ENCODE results near the gene RNU4-1.

DNA sequence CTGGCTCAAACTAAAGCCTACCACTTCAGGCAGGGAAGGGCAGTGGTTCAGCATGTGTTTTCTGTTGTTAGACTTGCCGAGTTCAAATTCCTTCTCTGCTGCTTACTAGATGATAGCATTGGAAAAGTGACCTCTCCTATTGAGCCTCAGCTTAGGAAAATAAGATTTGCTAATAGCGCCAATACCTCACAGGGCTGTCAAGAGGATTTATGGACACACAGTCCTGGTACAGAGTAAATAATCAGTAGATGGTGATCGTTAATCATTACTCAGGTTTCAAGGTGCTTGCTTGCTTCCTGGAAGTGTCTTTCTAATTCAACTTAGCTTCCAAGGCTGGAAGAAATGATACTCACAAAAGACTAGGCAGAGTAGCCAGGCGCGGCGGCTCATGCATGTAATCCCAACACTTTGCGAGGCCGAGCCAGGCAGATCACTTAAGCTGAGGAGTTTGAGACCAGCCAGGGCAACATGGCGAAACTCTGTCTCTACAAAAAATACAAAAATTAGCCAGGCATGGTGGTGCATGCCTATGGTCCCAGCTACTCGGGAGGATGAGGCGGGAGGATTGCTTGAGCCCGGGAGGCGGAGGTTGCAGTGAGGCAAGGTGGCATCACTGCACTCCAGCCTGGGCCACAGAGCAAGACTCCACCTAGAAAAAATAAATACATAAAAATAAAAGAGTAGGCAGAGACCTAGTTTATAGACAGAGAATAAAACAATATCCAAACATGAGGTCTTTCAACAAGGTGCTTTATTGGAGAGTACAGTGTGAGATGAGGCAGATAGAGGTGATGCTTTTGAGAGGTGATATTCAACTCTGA lies 28.6 kb upstream of the RNU4-1 start:
- TF ChIP-seq SIX5 (IDR thresholded peaks at IDR 0.05; ENCODE audit: low read depth, low read length, severe bottlenecking) (no peak), NFIC (IDR thresholded peaks at IDR 0.05; ENCODE audit: low read depth, low read length) (no peak), CHD1 (IDR thresholded peaks at IDR 0.05; ENCODE audit: low read depth, low read length) (no peak), GABPA (IDR thresholded peaks at IDR 0.05; ENCODE audit: low read depth) (no peak), CREB1 (IDR thresholded peaks at IDR 0.05; ENCODE audit: low read depth) (no peak), CEBPB (IDR thresholded peaks at IDR 0.05; ENCODE audit: borderline replicate concordance in 1 of 2, low read depth in 2 of 2, low read length in 2 of 2) (no peak), PML (IDR thresholded peaks at IDR 0.05; ENCODE audit: low read length) (no peak), RAD21 (IDR thresholded peaks at IDR 0.05; ENCODE audit: insufficient read depth, low read depth, low read length) (no peak), FOS (IDR thresholded peaks at IDR 0.05; ENCODE audit: borderline replicate concordance, extremely low read depth, insufficient read length) (no peak)
- TF ChIP-seq, protein P1, sequence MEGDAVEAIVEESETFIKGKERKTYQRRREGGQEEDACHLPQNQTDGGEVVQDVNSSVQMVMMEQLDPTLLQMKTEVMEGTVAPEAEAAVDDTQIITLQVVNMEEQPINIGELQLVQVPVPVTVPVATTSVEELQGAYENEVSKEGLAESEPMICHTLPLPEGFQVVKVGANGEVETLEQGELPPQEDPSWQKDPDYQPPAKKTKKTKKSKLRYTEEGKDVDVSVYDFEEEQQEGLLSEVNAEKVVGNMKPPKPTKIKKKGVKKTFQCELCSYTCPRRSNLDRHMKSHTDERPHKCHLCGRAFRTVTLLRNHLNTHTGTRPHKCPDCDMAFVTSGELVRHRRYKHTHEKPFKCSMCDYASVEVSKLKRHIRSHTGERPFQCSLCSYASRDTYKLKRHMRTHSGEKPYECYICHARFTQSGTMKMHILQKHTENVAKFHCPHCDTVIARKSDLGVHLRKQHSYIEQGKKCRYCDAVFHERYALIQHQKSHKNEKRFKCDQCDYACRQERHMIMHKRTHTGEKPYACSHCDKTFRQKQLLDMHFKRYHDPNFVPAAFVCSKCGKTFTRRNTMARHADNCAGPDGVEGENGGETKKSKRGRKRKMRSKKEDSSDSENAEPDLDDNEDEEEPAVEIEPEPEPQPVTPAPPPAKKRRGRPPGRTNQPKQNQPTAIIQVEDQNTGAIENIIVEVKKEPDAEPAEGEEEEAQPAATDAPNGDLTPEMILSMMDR (IDR thresholded peaks at IDR 0.05 in 2 of 3, conservative IDR thresholded peaks at IDR 0.05 in 1 of 3; ENCODE audit: control insufficient read depth in 2 of 3, extremely low read depth in 1 of 3, insufficient read depth in 1 of 3, low read depth in 3 of 3, low read length in 3 of 3): no peak

Measured in GM12878 (cell line).